ENCODE measurements around the gene INPP4A. TPM values are rescaled to one million over a fixed set of nuclear protein-coding genes. Genes with fewer than 3 reads are reported as not detected.

INPP4A gene
- total and polyA plus RNA-seq, 9 of the 15 experiments (the other 6 are each of a cell fraction or from before 2014, with no cell fraction given), result 1.8 to 15.7 (median 8.3) TPM

- TF ChIP-seq MYC (IDR thresholded peaks at IDR 0.05; ENCODE audit: low read depth, low read length) (no peak), MYC (CRISPR knock-in tag; IDR thresholded peaks at IDR 0.05; ENCODE audit: borderline replicate concordance, low read depth) (no peak), CBFA2T3 (IDR thresholded peaks at IDR 0.05) (peak; percentile 55), RNF219 (CRISPR knock-in tag; IDR thresholded peaks at IDR 0.05) (no peak), ETV6 (IDR thresholded peaks at IDR 0.05; ENCODE audit: borderline replicate concordance in 1 of 2, low read depth in 2 of 2, low read length in 1 of 2) (no peak), ETV6 (CRISPR knock-in tag; IDR thresholded peaks at IDR 0.05; ENCODE audit: borderline replicate concordance) (no peak), YY1 (IDR thresholded peaks at IDR 0.05; ENCODE audit: borderline replicate concordance in 1 of 3, control insufficient read depth in 1 of 3, extremely low read depth in 1 of 3, insufficient read depth in 3 of 3, insufficient read length in 1 of 3, insufficient replicate concordance in 2 of 3, low read depth in 1 of 3, low read length in 2 of 3) (peak in 1 of 3 experiments; percentile 6), DLX4 (CRISPR knock-in tag; IDR thresholded peaks at IDR 0.05) (no peak)
Measured at GRCh38 chr2:98463988-98464771, 19.5 kb downstream of the INPP4A start (continued).
